NCI-H1048 (cell line): ENCODE results near the gene PTGIS.
A peak's percentile ranks its signal among the peaks of the same experiment; 100 is the strongest.
"Not testable (repeated sequence)": the region's sequence is repeated elsewhere in the genome, so short reads cannot be mapped to it uniquely, and the experiment has no call there.

Experiments used
- DNase-seq: peaks from one replicate; lab custom pipeline; 2025; lab: John Stamatoyannopoulos, UW

Gene PTGIS

GRCh38 chr20:49567421-49568277 is at the start of gene PTGIS:
Gene PTGIS, minus strand, starts transcription at chr20:49568137. Its CDS starts 21 bp downstream, at chr20:49568116.
- DNase-seq, result no peak

- DNase-seq, result not testable (repeated sequence)
Observed at GRCh38 chr20:49617394-49617793, 49.5 kb upstream of the PTGIS start.

GRCh38 chr20:49616154-49617007 is 48.4 kb upstream of the PTGIS start:
- no peak for DNase-seq

- DNase-seq, result no peak
Observed at GRCh38 chr20:49615401-49616153, 47.6 kb upstream of the PTGIS start.

GRCh38 chr20:49615051-49615400 is 47.1 kb upstream of the PTGIS start:
- not testable (repeated sequence) for DNase-seq

- DNase-seq, result no peak
Observed at GRCh38 chr20:49614338-49615050, 46.6 kb upstream of the PTGIS start.

- no peak for DNase-seq
Observed at GRCh38 chr20:49612127-49612738, 44.3 kb upstream of the PTGIS start.

- DNase-seq, result not testable (repeated sequence)
Observed at GRCh38 chr20:49611539-49612126, 43.7 kb upstream of the PTGIS start.

GRCh38 chr20:49610691-49611538 is 43.0 kb upstream of the PTGIS start:
- DNase-seq, result no peak

- peak; percentile 11 for DNase-seq
Observed at GRCh38 chr20:49608752-49609670, 41.1 kb upstream of the PTGIS start.

GRCh38 chr20:49607568-49607967 is 39.6 kb upstream of the PTGIS start:
- DNase-seq, result no peak

- no peak for DNase-seq
Observed at GRCh38 chr20:49603209-49603627, 35.3 kb upstream of the PTGIS start.

GRCh38 chr20:49602345-49603208 is 34.6 kb upstream of the PTGIS start:
- no peak for DNase-seq

GRCh38 chr20:49601153-49601924 is 33.4 kb upstream of the PTGIS start:
- no peak for DNase-seq

GRCh38 chr20:49599746-49600113 is 31.8 kb upstream of the PTGIS start:
- no peak for DNase-seq

GRCh38 chr20:49597825-49598395 is 30.0 kb upstream of the PTGIS start:
- no peak for DNase-seq
